Loucy (cell line): Measurements from ENCODE around the gene CETN1.

Experiments
- CTCF ChIP-seq: fragments of 200-600 bp; sonication (generic); conservative IDR thresholded peaks from 2 replicates; pipeline ENCODE4 v1.5.1; 2014; ENCODE audit warnings: mild to moderate bottlenecking, antibody characterized with exemption, low read length
- EZH2phosphoT487 ChIP-seq: fragments of 200-600 bp; IDR thresholded peaks from 2 replicates; pipeline ENCODE4 v1.6.1; 2018; ENCODE audit warnings: antibody characterized with exemption, mild to moderate bottlenecking, moderate library complexity, borderline replicate concordance

GRCh38 chr18:532018-532417, 48.2 kb upstream of the CETN1 start:
- no peak for TF ChIP-seq CTCF
- no peak for TF ChIP-seq EZH2phosphoT487
